Heart left ventricle (tissue), 13 donors: Measurements from ENCODE around the gene TAF6.

Experiments
- CTCF ChIP-seq, 12 donors: fragments of 200-600 bp; sonication (generic) in 4 of 12; IDR thresholded peaks; one replicate each; pipeline versions ENCODE4 v1.5.0 to v1.8.0; 2018 to 2022; ENCODE audit warnings: antibody characterized with exemption in 12 of 12, mild to moderate bottlenecking in 5 of 12
- POLR2A ChIP-seq, 2 donors: fragments of 450-650 bp; IDR thresholded peaks; one replicate each; pipeline ENCODE4 v1.6.1; 2017; ENCODE audit warnings: antibody characterized with exemption in 2 of 2, mild to moderate bottlenecking in 2 of 2, moderate library complexity in 2 of 2
- donor health status: ischemic (EF 13 %, LVEDD 7.1; RV severe dilation, severe dysfunction).
- donor health status: DM: no; HTN: yes; CAD: no.
- donor health status: DM: no; HTN: no; CAD: no.
- donor health status: ischemic (EF 25% LVEDD 6.9; RV normal size, moderate dysfunction).
- donor health status: ischemic (EF 25% LVEDD 5.7; RV mildly dilated, moderate dysfunction).
- donor health status: ischemic (EF 35%, LVEDD 5.7; RV mildly dilated, moderate dysfunction).
- donor health status: nonischemic (EF 11% LVEDD 7.7; RV severe dilation, severe dysfunction).
- donor health status: DM: yes; HTN: yes; CAD: no.
- donor health status: PGD.
- donor health status: ischemic (EF 29% LVEDD 5.4; RV normal size, mild dysfunction).
- donor health status: nonischemic (EF 23%, LVEDD 6.1; RV moderate dilation, normal function).

GRCh38 chr7:100132697-100133151 lies 13.6 kb upstream of the TAF6 start:
- TF ChIP-seq CTCF (IDR thresholded peaks at IDR 0.05) (peak; percentile 55 to 83 (median 75)), POLR2A (IDR thresholded peaks at IDR 0.05) (no peak)
